ENCODE measurements around the gene EPHB2. TPM values are rescaled to one million over a fixed set of nuclear protein-coding genes. Genes with fewer than 3 reads are reported as not detected.

Gene EPHB2
- total and polyA plus RNA-seq, 2 of the 4 experiments (the other 2 are of a cell fraction), result 52.3 to 58.8 TPM

GRCh38 chr1:22722901-22723550 is 12.4 kb downstream of the EPHB2 start:
- no peak overlapping the region for H2AFZ ChIP-seq (replicated peaks; ENCODE audit: low read length, poor library complexity)
- no peak overlapping the region for H4K5ac ChIP-seq (ENCODE audit: low read depth, low read length)
- H3K4me1 ChIP-seq (ENCODE audit: control insufficient read depth, insufficient read depth, low read length), result peaks cover 2% of the 10 kb centered on the region; the same call in 1 of the 2 replicates
- H2BK5ac ChIP-seq (ENCODE audit: low read depth, low read length, poor library complexity, severe bottlenecking), result no peak overlapping the region
- H3K4ac ChIP-seq (ENCODE audit: low read depth, low read length), result no peak overlapping the region; the same call in 1 of the 2 replicates
- no peak overlapping the region for H3K14ac ChIP-seq (replicated peaks; ENCODE audit: low read depth, low read length)
- H3K23ac ChIP-seq (ENCODE audit: low read depth, low read length), result no peak overlapping the region
- H2BK120ac ChIP-seq (ENCODE audit: low read depth, low read length), result no peak overlapping the region
- CTCF ChIA-PET, result interaction anchor here (0.5 kb wide), 1 partner anchor 166 kb away, joined by 4 read pairs; no protein-coding TSS in a partner anchor
- intact Hi-C loops (cut with micrococcal nuclease) (no loop called here), in situ Hi-C loops (cut with MboI; ENCODE audit: low sequenced_read_pairs) (no loop called here), dilution Hi-C loops (cut with HindIII; ENCODE audit: low sequenced_read_pairs, unreplicated experiment) (no loop called here)
- H2AK5ac ChIP-seq (ENCODE audit: low read depth, low read length), result no peak overlapping the region
- no peaks in the 10 kb centered on the region for H3K9me3 ChIP-seq (ENCODE audit: control insufficient read depth, insufficient read depth, low read length)
- H3K4me3 ChIP-seq (ENCODE audit: insufficient read depth, low read depth, low read length), result no peak overlapping the region
- H4K8ac ChIP-seq (ENCODE audit: low read depth in 2 of 2, low read length in 2 of 2), result no peak overlapping the region
- peaks cover 28% of the 10 kb centered on the region for H3K9me1 ChIP-seq (ENCODE audit: insufficient read depth, low read length)
- 68% methylated on average over 16 of the region's 26 CpGs; no CpG with 5 or more reads in 1 of the 2 experiments for WGBS, 2 experiments (ENCODE audit: extremely low coverage in 2 of 2, insufficient read length in 1 of 2)
- BruUV-seq (replicated peaks), result no TSS peak
- H3K18ac ChIP-seq (ENCODE audit: low read depth, low read length), result no peak overlapping the region
- H3K9ac ChIP-seq (ENCODE audit: low read depth, low read length), result no peak overlapping the region
- POLR2A ChIA-PET (ENCODE audit: unreplicated experiment), result no interaction called here
- ATAC-seq (ENCODE audit: low read depth), result no peak
- peaks cover 2% of the 10 kb centered on the region; the same call in 1 of the 2 replicates for H3K36me3 ChIP-seq (ENCODE audit: control insufficient read depth, insufficient read depth, low read length)
- H3K27ac ChIP-seq (ENCODE audit: insufficient read depth, low read length), result no peak overlapping the region
- H2BK20ac ChIP-seq (ENCODE audit: low read depth, low read length), result no peak overlapping the region
- TF ChIP-seq POLR2A (IDR thresholded peaks at IDR 0.05; ENCODE audit: low read depth, low read length) (no peak), BHLHE40 (IDR thresholded peaks at IDR 0.05; ENCODE audit: low read depth, low read length) (no peak), MAFK (IDR thresholded peaks at IDR 0.05; ENCODE audit: low read depth, low read length) (no peak), FOS (IDR thresholded peaks at IDR 0.05; ENCODE audit: low read depth, low read length) (no peak), ELK1 (IDR thresholded peaks at IDR 0.05; ENCODE audit: borderline replicate concordance, low read depth, low read length) (no peak), CHD1 (IDR thresholded peaks at IDR 0.05; ENCODE audit: low read depth, low read length) (no peak), RAD21 (IDR thresholded peaks at IDR 0.05; ENCODE audit: low read length) (no peak)
- H4K20me1 ChIP-seq (ENCODE audit: insufficient read depth, low read length), result peaks cover 87% of the 10 kb centered on the region
- H2AK9ac ChIP-seq (replicated peaks; ENCODE audit: low read depth, low read length, poor library complexity), result no peak overlapping the region
- H3K27me3 ChIP-seq (ENCODE audit: control insufficient read depth, insufficient read depth, low read length), result no peaks in the 10 kb centered on the region
- no peak for DNase-seq
- no peak overlapping the region for H3K4me2 ChIP-seq (ENCODE audit: low read depth, low read length)
- H4K91ac ChIP-seq (ENCODE audit: insufficient read depth, low read depth, low read length), result no peak overlapping the region
- no peak overlapping the region for H3K56ac ChIP-seq (ENCODE audit: extremely low read depth, insufficient read depth, low read length)
- no peak overlapping the region for H2BK15ac ChIP-seq (ENCODE audit: low read depth, low read length)
- H3K79me1 ChIP-seq (ENCODE audit: low read depth in 1 of 2, low read length in 2 of 2), result peaks cover 57 to 89% of the 10 kb centered on the region in 2 experiments

All from IMR-90 (cell line).